NCI-H524 treated with DMSO at 0.1 percent for 48 hours (cell line): ENCODE data around the gene PTPN22.

Source experiments
- DNase-seq: peaks from one replicate; lab custom pipeline; 2025; lab: John Stamatoyannopoulos, UW

The PTPN22 gene

GRCh38 chr1:113871597-113872113, at the start of gene PTPN22:
PTPN22 (minus strand) TSS chr1:113871712.
- DNase-seq = no peak

- no peak for DNase-seq
Measured at GRCh38 chr1:113918243-113918642, 46.7 kb upstream of the PTPN22 start.

- no peak for DNase-seq
Measured at GRCh38 chr1:113917400-113918082, 46.0 kb upstream of the PTPN22 start.

GRCh38 chr1:113916974-113917373, 45.5 kb upstream of the PTPN22 start:
- no peak for DNase-seq

GRCh38 chr1:113913887-113914664, 42.6 kb upstream of the PTPN22 start:
- no peak for DNase-seq

- DNase-seq = no peak
Measured at GRCh38 chr1:113913312-113913668, 41.8 kb upstream of the PTPN22 start.

- peak; percentile 79 for DNase-seq
Measured at GRCh38 chr1:113912594-113913311, 41.2 kb upstream of the PTPN22 start.

- DNase-seq = no peak
Measured at GRCh38 chr1:113905435-113905861, 33.9 kb upstream of the PTPN22 start.

GRCh38 chr1:113904674-113905434, 33.3 kb upstream of the PTPN22 start, which contains the start of the genes AP4B1 and DCLRE1B:
AP4B1 (minus strand) TSS chr1:113904799; CDS start chr1:113904717, 82 bp downstream.
DCLRE1B (plus strand) TSS chr1:113905326; CDS start chr1:113905587, 261 bp downstream.
- peak; percentile 100 for DNase-seq

- DNase-seq = no peak
Measured at GRCh38 chr1:113904293-113904673, 32.8 kb upstream of the PTPN22 start.

GRCh38 chr1:113903501-113904292, 32.2 kb upstream of the PTPN22 start:
- no peak for DNase-seq

GRCh38 chr1:113901191-113901590, 29.7 kb upstream of the PTPN22 start:
- DNase-seq = no peak

GRCh38 chr1:113899111-113899510, 27.6 kb upstream of the PTPN22 start:
- no peak for DNase-seq

GRCh38 chr1:113898241-113898814, 26.8 kb upstream of the PTPN22 start:
- no peak for DNase-seq

GRCh38 chr1:113895961-113896360, 24.4 kb upstream of the PTPN22 start:
- no peak for DNase-seq

- DNase-seq = no peak
Measured at GRCh38 chr1:113895098-113895497, 23.6 kb upstream of the PTPN22 start.

GRCh38 chr1:113893267-113893666, 21.8 kb upstream of the PTPN22 start:
- no peak for DNase-seq

GRCh38 chr1:113891631-113892220, 20.2 kb upstream of the PTPN22 start:
- no peak for DNase-seq

- DNase-seq = no peak
Measured at GRCh38 chr1:113890816-113891215, 19.3 kb upstream of the PTPN22 start.
